RWPE2 (cell line): ENCODE measurements around the gene CLSTN2.

ENCODE experiments used
- ATAC-seq: fragments of 200-7000 bp; cut with Tn5 transposase; 3 replicates; pipeline ENCODE4 v1.9.1; 2021; ENCODE audit warnings: low read depth
- DNase-seq: peaks from one replicate; pipeline ENCODE4 v3.0.0-alpha.2; 2020; ENCODE audit warnings: low spot score
- H3K27ac ChIP-seq: fragments of 450-650 bp; 2 replicates; pipeline ENCODE4 v1.5.1; 2017; ENCODE audit warnings: mild to moderate bottlenecking; ENCODE audit not compliant: poor library complexity, severe bottlenecking
- H3K27me3 ChIP-seq: fragments of 250-450 bp; sonication (Bioruptor Pico); 2 replicates; pipeline ENCODE4 v1.5.1; 2021; ENCODE audit warnings: mild to moderate bottlenecking, moderate library complexity; ENCODE audit not compliant: insufficient read depth, poor library complexity, severe bottlenecking
- H3K36me3 ChIP-seq: fragments of 250-450 bp; sonication (Bioruptor Pico); 2 replicates; pipeline ENCODE4 v1.5.1; 2020; ENCODE audit warnings: low read depth, mild to moderate bottlenecking, moderate library complexity
- H3K4me1 ChIP-seq: fragments of 250-450 bp; sonication (Bioruptor Pico); 2 replicates; pipeline ENCODE4 v1.5.1; 2021; ENCODE audit warnings: mild to moderate bottlenecking, moderate library complexity; ENCODE audit not compliant: insufficient read depth, poor library complexity, severe bottlenecking
- H3K4me3 ChIP-seq: fragments of 250-450 bp; sonication (Bioruptor Pico); 2 replicates; pipeline ENCODE4 v1.5.1; 2021; ENCODE audit warnings: mild to moderate bottlenecking, moderate library complexity; ENCODE audit not compliant: severe bottlenecking
- H3K9me3 ChIP-seq: fragments of 250-450 bp; sonication (Bioruptor Pico); 2 replicates; pipeline ENCODE4 v1.5.1; 2021; ENCODE audit warnings: mild to moderate bottlenecking, moderate library complexity; ENCODE audit not compliant: severe bottlenecking
- TF ChIP-seq, protein P1 (sequence below): fragments of 450-650 bp; IDR thresholded peaks from one replicate; pipeline ENCODE4 v1.5.1; 2017; ENCODE audit warnings: mild to moderate bottlenecking, moderate library complexity; ENCODE audit not compliant: poor library complexity, severe bottlenecking

CLSTN2 gene

GRCh38 chr3:140092848-140093536 is 158.0 kb downstream of the CLSTN2 start:
- Histone ChIP-seq H3K27ac (no peak overlapping the region), H3K36me3 (no peaks in the 10 kb centered on the region), H3K9me3 (no peaks in the 10 kb centered on the region), H3K4me1 (no peaks in the 10 kb centered on the region), H3K4me3 (no peak overlapping the region), H3K27me3 (no peaks in the 10 kb centered on the region)
- DNase-seq (no peak), ATAC-seq (no peak)
- TF ChIP-seq, protein P1, sequence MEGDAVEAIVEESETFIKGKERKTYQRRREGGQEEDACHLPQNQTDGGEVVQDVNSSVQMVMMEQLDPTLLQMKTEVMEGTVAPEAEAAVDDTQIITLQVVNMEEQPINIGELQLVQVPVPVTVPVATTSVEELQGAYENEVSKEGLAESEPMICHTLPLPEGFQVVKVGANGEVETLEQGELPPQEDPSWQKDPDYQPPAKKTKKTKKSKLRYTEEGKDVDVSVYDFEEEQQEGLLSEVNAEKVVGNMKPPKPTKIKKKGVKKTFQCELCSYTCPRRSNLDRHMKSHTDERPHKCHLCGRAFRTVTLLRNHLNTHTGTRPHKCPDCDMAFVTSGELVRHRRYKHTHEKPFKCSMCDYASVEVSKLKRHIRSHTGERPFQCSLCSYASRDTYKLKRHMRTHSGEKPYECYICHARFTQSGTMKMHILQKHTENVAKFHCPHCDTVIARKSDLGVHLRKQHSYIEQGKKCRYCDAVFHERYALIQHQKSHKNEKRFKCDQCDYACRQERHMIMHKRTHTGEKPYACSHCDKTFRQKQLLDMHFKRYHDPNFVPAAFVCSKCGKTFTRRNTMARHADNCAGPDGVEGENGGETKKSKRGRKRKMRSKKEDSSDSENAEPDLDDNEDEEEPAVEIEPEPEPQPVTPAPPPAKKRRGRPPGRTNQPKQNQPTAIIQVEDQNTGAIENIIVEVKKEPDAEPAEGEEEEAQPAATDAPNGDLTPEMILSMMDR: no peak

GRCh38 chr3:140093742-140094141 is 158.8 kb downstream of the CLSTN2 start:
- ATAC-seq (peak; percentile 83), DNase-seq (no peak)
- TF ChIP-seq, protein P1: no peak
- H3K4me1 ChIP-seq: no peaks in the 10 kb centered on the region
- no peak overlapping the region for H3K27ac ChIP-seq
- H3K27me3 ChIP-seq: no peaks in the 10 kb centered on the region
- no peak overlapping the region for H3K4me3 ChIP-seq
- no peaks in the 10 kb centered on the region for H3K36me3 ChIP-seq
- no peaks in the 10 kb centered on the region for H3K9me3 ChIP-seq

DNA sequence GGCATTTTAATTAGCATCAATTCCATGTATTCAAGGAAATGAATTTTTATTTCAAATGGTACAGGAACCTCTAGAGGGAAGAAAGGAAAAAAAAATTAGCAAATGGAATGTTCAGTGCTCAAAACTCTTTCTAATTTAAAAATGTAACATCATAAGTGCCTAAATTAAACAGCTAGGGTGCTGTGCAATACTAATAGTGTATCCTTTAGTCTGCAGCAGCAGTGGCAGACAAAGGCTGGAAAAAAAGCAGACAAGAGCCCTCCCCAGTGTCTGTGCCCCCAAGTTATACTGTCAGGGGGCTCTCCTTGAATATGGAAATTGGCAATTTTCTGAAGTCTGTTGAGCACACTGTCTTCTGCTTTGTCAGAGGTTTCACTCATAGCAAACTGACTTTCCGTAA is 159.5 kb downstream of the CLSTN2 start:
- no peak overlapping the region for H3K4me3 ChIP-seq
- no peak overlapping the region for H3K27ac ChIP-seq
- TF ChIP-seq, protein P1: no peak
- H3K36me3 ChIP-seq: no peaks in the 10 kb centered on the region
- H3K4me1 ChIP-seq: no peaks in the 10 kb centered on the region
- no peaks in the 10 kb centered on the region for H3K9me3 ChIP-seq
- ATAC-seq (no peak), DNase-seq (no peak)
- no peaks in the 10 kb centered on the region for H3K27me3 ChIP-seq

DNA sequence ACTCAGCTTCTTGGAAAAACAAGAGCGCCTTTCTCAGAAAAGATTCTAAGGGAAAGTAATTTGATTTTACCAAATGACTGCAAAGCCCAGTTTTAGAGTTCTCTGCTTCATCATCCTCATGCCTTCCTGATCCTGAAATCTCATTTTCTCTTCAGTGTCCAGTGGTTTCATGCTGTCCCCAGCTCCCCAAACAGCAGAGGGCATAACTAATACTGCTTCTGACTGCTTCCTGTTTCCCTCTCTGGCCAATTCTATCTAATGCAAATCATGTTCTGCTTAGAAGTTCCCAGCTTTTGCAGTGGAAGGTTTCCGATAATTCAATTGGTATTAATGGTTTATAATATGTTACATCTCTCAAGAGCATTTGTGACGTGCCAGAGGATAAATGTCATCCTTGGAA is 161.1 kb downstream of the CLSTN2 start:
- Histone ChIP-seq H3K4me3 (no peak overlapping the region), H3K27me3 (no peaks in the 10 kb centered on the region), H3K27ac (no peak overlapping the region), H3K9me3 (no peaks in the 10 kb centered on the region), H3K36me3 (no peaks in the 10 kb centered on the region), H3K4me1 (no peaks in the 10 kb centered on the region)
- ATAC-seq: no peak
- DNase-seq: no peak
- TF ChIP-seq, protein P1: no peak

DNA sequence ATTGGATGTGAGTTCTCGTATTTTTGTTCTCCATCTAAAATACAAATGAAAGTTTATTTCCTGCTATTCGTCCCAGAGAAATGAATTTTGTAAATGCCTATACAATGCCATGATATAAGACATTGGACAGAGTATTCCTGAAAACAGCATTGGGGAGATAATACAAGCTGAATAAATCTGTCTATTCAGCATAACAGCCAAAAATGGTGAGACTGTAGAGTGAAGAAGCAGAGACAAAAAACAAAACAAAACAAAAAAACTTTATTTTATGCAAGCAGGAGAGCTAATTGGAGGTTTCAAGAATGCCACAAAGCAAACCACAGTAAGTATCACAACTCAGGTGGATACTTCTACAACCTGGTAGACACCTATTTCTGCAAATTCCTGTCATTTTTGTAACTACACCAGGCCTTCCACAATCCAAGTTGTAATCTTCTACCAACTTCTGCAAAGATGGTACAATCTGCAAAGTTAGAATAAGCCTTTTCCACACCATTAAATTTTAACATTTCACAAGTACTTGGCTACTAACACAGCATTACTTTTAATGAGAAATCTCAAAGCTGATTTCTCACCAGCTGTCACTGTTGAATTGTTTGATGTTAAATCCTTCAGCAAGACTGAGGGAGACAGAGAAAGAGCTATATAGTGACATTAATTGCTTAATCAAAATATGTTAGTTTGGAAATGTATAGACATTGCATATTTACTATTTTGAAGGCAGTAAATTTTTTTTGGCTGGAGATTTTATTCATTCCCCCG is 163.1 kb downstream of the CLSTN2 start:
- DNase-seq: no peak
- no peak overlapping the region for H3K4me3 ChIP-seq
- H3K36me3 ChIP-seq: no peaks in the 10 kb centered on the region
- ATAC-seq: no peak
- TF ChIP-seq, protein P1: no peak
- H3K27me3 ChIP-seq: no peaks in the 10 kb centered on the region
- no peaks in the 10 kb centered on the region for H3K4me1 ChIP-seq
- H3K9me3 ChIP-seq: no peaks in the 10 kb centered on the region
- no peak overlapping the region for H3K27ac ChIP-seq
